Right ventricle myocardium superior (tissue), 1 donor: Measurements from ENCODE around the gene RSBN1L. TPM values are rescaled to one million over a fixed set of nuclear protein-coding genes. Genes with fewer than 3 reads are reported as not detected.

Source experiments
- ATAC-seq: fragments of 200-7000 bp; cut with Tn5 transposase; one replicate; pipeline ENCODE4 v1.9.1; 2020; ENCODE audit warnings: mild to moderate bottlenecking; ENCODE audit not compliant: poor library complexity
- DNase-seq: peaks from one replicate; pipeline ENCODE4 v3.0.0-alpha.2; 2020
- intact Hi-C: fragments of 100-400 bp; cut with DNase I; formaldehyde crosslinking; loops from one replicate; pipeline ENCODE4 v1.11.2; 2022
- total RNA-seq: library from RNA; stranded (reverse); fragmentation: NEBNext Ultra II Directional; extraction: Animal tissue kit (Norgen Biotek cat#: 25700); gene quantifications from one replicate; pipeline ENCODE4 v1.2.1, GENCODE V29; 2021
- donor health status: DM: no; HTN: yes; CAD: no; lungs with severe emphysema.

The RSBN1L gene
- total RNA-seq, 1 donor from 2014 or later: 9.3 TPM

GRCh38 chr7:77788327-77788902 is 92.2 kb downstream of the RSBN1L start:
- intact Hi-C loops: no loop called here
- no peak for DNase-seq
- ATAC-seq: no peak

- no peak for ATAC-seq
- intact Hi-C loops: no loop called here
- DNase-seq: no peak
These were observed 95.1 kb downstream of the RSBN1L start for GRCh38 chr7:77791336-77791735.

- intact Hi-C loops: no loop called here
- ATAC-seq (no peak), DNase-seq (no peak)
These were observed 95.7 kb downstream of the RSBN1L start for GRCh38 chr7:77791956-77792355.

GRCh38 chr7:77794000-77794399 is 97.7 kb downstream of the RSBN1L start:
- DNase-seq: no peak
- no peak for ATAC-seq
- intact Hi-C loops: no loop called here

GRCh38 chr7:77796109-77796508 is 99.8 kb downstream of the RSBN1L start:
- intact Hi-C loops: no loop called here
- DNase-seq: no peak
- ATAC-seq: no peak

- intact Hi-C loops: no loop called here
- ATAC-seq (no peak), DNase-seq (no peak)
These were observed 100.7 kb downstream of the RSBN1L start for GRCh38 chr7:77796960-77797359.

GRCh38 chr7:77797734-77798393 is 101.6 kb downstream of the RSBN1L start:
- DNase-seq: peak; percentile 56
- intact Hi-C loops: loop anchor here (2.0 kb wide), 1 partner anchor 101 kb away; the partner anchor contains the start of gene RSBN1L
- peak; percentile 30 for ATAC-seq

- DNase-seq: peak; percentile 99
- intact Hi-C loops: loop anchor here (2.0 kb wide), 1 partner anchor 102 kb away; the partner anchor contains the start of gene RSBN1L
- peak; percentile 96 for ATAC-seq
These were observed 102.3 kb downstream of the RSBN1L start, which contains the start of the genes PHTF2 and TMEM60 for GRCh38 chr7:77798394-77799077. PHTF2 (plus strand) TSS chr7:77798773. TMEM60 (minus strand) TSS chr7:77798434; CDS start chr7:77794373, 4,061 bp downstream.

- peak; percentile 13 for ATAC-seq
- intact Hi-C loops: loop anchor here (2.0 kb wide), 1 partner anchor 103 kb away; the partner anchor contains the start of gene RSBN1L
These were observed 103.1 kb downstream of the RSBN1L start for GRCh38 chr7:77799078-77799964.

GRCh38 chr7:77800158-77800557 is 103.9 kb downstream of the RSBN1L start:
- ATAC-seq (no peak), DNase-seq (no peak)
- intact Hi-C loops: no loop called here

More at GRCh38 chr7:77799078-77799964, 103.1 kb downstream of the RSBN1L start:
- no peak for DNase-seq

GRCh38 chr7:77800730-77801129 is 104.5 kb downstream of the RSBN1L start:
- DNase-seq (no peak), ATAC-seq (no peak)
- intact Hi-C loops: no loop called here

- intact Hi-C loops: no loop called here
These were observed 106.5 kb downstream of the RSBN1L start for GRCh38 chr7:77802557-77803405.

GRCh38 chr7:77806425-77806824 is 110.2 kb downstream of the RSBN1L start:
- ATAC-seq: no peak
- intact Hi-C loops: no loop called here
- DNase-seq: no peak

More at GRCh38 chr7:77802557-77803405, 106.5 kb downstream of the RSBN1L start:
- ATAC-seq: no peak
- no peak for DNase-seq

- ATAC-seq (no peak), DNase-seq (no peak)
- intact Hi-C loops: no loop called here
These were observed 112.3 kb downstream of the RSBN1L start for GRCh38 chr7:77808517-77808916.

GRCh38 chr7:77811516-77812289 is 115.4 kb downstream of the RSBN1L start:
- DNase-seq (no peak), ATAC-seq (no peak)
- intact Hi-C loops: no loop called here

GRCh38 chr7:77812290-77812685 is 116.0 kb downstream of the RSBN1L start:
- DNase-seq: no peak
- intact Hi-C loops: no loop called here
- no peak for ATAC-seq

GRCh38 chr7:77813180-77813579 is 116.9 kb downstream of the RSBN1L start:
- DNase-seq: no peak
- no peak for ATAC-seq
- intact Hi-C loops: no loop called here
